Upper lobe of right lung (tissue), 1 donor: ENCODE measurements around the gene CTSD. TPM values are rescaled to one million over a fixed set of nuclear protein-coding genes. Genes with fewer than 3 reads are reported as not detected.

Source experiments
- ATAC-seq: fragments of 200-7000 bp; cut with Tn5 transposase; one replicate; pipeline ENCODE4 v1.9.1; 2020; ENCODE audit warnings: mild to moderate bottlenecking, moderate library complexity
- DNase-seq: peaks from one replicate; pipeline ENCODE4 v3.0.0-alpha.2; 2020
- H3K27ac ChIP-seq: fragments of 200-600 bp; one replicate; pipeline ENCODE4 v1.8.0; 2022
- H3K27me3 ChIP-seq: fragments of 200-600 bp; one replicate; pipeline ENCODE4 v1.8.0; 2022; ENCODE audit warnings: mild to moderate bottlenecking
- H3K36me3 ChIP-seq: fragments of 200-600 bp; one replicate; pipeline ENCODE4 v1.8.0; 2022
- H3K4me1 ChIP-seq: fragments of 200-600 bp; one replicate; pipeline ENCODE4 v1.8.0; 2022
- H3K4me3 ChIP-seq: fragments of 200-600 bp; one replicate; pipeline ENCODE4 v1.8.0; 2022; ENCODE audit warnings: mild to moderate bottlenecking
- H3K9me3 ChIP-seq: fragments of 200-600 bp; one replicate; pipeline ENCODE4 v1.8.0; 2022
- intact Hi-C: fragments of 100-400 bp; cut with DNase I; formaldehyde crosslinking; loops from one replicate; pipeline ENCODE4 v1.11.0; 2022
- total RNA-seq: library from RNA; stranded (reverse); fragmentation: NEBNext Ultra II Directional; extraction: Animal tissue kit (Norgen Biotek cat#: 25700); gene quantifications from one replicate; pipeline ENCODE4 v1.2.1, GENCODE V29; 2021
- TF ChIP-seq, protein P1 (sequence below): fragments of 200-600 bp; IDR thresholded peaks from one replicate; pipeline ENCODE4 v1.8.0; 2022; ENCODE audit warnings: antibody characterized with exemption
- donor health status: DM: no; HTN: yes; CAD: no; lungs with severe emphysema.

CTSD gene
- total RNA-seq, 1 donor from 2014 or later: 2,038 TPM

DNA sequence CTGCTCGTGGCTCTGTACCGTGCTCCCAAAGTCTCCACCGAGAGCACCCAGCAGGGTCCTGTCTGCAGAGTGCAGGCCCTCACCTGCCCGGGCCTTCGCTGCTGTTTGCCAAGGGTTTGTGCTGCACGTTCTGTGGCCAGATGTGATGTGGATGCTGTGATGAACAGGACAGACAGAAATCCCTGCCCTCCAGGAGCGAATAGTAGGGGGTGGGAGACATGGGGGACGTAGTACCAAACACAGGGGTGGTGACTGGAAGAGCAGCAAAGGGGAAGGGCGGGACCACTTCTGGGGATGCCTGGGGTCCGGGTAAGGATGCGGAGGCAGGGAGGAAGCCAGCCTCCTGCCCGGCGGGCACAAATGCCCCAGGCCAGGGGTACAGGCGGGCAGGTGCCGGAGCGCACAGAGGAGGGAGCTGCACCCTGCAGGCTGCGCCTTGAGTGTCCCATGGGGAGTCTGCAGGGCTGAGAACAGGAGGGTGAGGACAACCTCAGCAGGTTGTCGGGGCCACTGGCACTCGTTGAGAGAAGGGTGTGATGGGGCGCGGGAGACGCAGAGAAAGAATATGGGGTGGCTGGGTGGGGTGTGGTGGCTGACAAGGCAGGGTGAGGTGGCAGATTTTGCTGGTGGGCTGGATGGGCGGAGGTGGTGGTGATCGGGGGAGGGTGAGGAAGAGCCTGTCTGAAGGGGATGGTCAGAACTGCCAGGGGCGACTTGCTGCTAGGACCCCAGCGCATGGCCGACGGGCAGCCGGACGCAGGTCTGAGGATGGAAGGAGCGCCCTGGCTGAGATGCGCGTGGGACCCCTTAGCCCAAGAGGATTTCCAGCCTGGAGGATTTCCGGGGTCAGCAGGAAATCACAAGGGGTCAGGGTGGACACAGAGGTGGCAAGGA lies 16.3 kb upstream of the CTSD start:
- Histone ChIP-seq H3K9me3 (no peaks in the 10 kb centered on the region), H3K36me3 (no peaks in the 10 kb centered on the region), H3K4me1 (no peaks in the 10 kb centered on the region), H3K4me3 (no peak overlapping the region), H3K27me3 (no peaks in the 10 kb centered on the region), H3K27ac (no peak overlapping the region)
- TF ChIP-seq, protein P1, sequence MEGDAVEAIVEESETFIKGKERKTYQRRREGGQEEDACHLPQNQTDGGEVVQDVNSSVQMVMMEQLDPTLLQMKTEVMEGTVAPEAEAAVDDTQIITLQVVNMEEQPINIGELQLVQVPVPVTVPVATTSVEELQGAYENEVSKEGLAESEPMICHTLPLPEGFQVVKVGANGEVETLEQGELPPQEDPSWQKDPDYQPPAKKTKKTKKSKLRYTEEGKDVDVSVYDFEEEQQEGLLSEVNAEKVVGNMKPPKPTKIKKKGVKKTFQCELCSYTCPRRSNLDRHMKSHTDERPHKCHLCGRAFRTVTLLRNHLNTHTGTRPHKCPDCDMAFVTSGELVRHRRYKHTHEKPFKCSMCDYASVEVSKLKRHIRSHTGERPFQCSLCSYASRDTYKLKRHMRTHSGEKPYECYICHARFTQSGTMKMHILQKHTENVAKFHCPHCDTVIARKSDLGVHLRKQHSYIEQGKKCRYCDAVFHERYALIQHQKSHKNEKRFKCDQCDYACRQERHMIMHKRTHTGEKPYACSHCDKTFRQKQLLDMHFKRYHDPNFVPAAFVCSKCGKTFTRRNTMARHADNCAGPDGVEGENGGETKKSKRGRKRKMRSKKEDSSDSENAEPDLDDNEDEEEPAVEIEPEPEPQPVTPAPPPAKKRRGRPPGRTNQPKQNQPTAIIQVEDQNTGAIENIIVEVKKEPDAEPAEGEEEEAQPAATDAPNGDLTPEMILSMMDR: no peak
- ATAC-seq (no peak), DNase-seq (no peak)
- intact Hi-C loops: no loop called here

DNA sequence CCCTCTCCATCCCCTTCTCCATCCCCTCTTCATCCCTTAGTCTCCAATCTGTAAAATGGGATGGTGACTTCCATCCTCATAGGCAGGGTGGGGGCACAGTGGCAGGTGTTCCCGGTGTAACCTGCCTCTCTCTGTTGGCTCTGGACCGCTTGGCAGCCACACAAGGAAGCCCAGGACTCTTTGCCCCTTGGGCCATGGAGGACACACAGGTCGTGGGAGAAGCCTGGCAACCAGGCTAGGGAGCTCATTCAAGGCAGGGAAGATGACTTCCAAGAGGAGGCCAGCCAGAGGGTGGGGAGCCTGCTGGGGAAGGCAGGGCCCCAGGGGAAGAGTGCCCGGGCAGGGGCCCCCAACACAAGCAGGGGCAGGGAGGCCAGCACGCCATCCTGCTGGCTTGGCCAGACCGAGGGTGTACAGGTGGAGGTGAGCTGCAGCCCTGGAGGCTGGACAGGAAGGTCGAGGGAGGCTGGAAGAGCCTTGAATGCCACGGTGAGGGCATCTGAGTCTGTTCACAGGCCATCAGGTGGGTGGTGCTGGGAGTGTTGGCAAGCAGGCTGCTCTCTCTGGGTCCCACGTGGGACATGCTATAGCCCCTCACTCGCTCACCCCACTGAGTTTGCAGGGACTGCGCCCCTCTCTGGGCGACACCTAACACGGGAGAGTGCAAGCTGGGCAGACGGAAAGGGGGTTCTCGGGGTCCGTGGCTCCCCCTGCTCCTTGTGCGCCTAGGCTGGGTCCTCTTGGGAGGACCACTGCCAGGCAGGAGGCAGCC lies 15.5 kb upstream of the CTSD start:
- no peak overlapping the region for H3K27ac ChIP-seq
- no peaks in the 10 kb centered on the region for H3K9me3 ChIP-seq
- ATAC-seq (no peak), DNase-seq (no peak)
- intact Hi-C loops: no loop called here
- no peaks in the 10 kb centered on the region for H3K36me3 ChIP-seq
- no peaks in the 10 kb centered on the region for H3K4me1 ChIP-seq
- no peaks in the 10 kb centered on the region for H3K27me3 ChIP-seq
- TF ChIP-seq, protein P1: no peak
- no peak overlapping the region for H3K4me3 ChIP-seq

DNA sequence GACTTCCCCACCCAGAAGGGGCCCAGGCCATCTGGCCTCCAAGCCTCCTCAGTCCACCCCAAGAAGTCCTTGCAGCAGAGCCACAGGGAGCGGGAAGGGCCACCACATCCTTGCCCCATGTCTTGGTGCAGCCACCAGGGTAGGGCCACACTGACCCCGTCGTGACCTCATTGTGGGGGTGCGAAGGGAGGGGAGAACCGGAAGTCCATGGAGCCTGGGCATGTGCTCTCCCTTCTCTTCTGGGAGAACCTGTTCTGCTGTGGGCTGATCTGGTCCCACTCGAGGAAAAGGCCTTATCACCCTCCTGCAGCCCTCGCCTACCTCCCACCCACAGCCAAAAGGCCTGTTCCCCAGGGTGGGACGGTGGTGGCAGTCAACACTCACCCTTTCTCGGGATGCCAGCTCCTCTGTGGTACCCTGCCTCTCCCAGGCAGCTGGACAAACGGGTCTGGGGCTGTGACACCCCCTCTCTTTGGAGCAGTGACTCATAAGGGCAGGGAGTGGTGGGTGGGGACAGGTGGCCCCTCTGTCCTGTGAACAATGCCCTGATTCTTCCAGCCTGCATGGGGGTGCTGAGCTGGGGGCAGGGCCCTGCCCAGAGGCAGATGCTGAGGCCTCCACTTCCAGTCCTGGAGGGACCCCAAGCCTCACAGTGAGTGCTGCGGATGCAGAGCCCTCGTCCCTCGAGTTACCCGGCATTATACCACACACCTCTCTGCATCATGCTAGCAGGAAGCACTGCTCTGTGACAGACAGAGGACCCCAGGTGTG lies 14.6 kb upstream of the CTSD start:
- intact Hi-C loops: no loop called here
- Histone ChIP-seq H3K36me3 (no peaks in the 10 kb centered on the region), H3K4me3 (no peak overlapping the region), H3K4me1 (peaks cover 3% of the 10 kb centered on the region), H3K27me3 (no peaks in the 10 kb centered on the region), H3K9me3 (no peaks in the 10 kb centered on the region), H3K27ac (peak overlapping the region; percentile 47)
- DNase-seq (peak; percentile 85), ATAC-seq (peak; percentile 50)
- TF ChIP-seq, protein P1: no peak

DNA sequence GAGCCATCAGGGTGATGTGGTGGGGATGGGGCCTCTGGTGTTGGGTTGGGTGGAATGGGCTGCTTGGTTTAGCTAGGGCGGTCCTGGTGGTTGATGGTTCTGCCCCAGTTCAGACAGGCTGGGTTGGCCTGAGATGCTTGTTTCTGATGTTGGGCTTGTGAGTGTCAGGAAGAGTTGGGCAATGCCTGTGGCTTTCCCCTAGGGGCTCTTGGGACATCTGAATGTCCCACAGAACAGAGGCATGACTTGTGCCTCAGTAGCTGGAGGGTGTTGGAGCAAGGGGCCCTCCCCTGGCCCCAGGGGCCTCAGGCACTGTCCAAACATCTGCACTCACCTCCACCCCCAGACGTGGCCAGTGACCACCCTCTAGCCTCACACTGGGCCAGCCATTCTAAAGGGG lies 14.0 kb upstream of the CTSD start:
- Histone ChIP-seq H3K27me3 (no peaks in the 10 kb centered on the region), H3K27ac (peak overlapping the region; percentile 47), H3K36me3 (no peaks in the 10 kb centered on the region), H3K4me1 (peaks cover 6% of the 10 kb centered on the region), H3K4me3 (no peak overlapping the region), H3K9me3 (no peaks in the 10 kb centered on the region)
- intact Hi-C loops: no loop called here
- TF ChIP-seq, protein P1: no peak
- DNase-seq (peak; percentile 69), ATAC-seq (peak; percentile 46)

DNA sequence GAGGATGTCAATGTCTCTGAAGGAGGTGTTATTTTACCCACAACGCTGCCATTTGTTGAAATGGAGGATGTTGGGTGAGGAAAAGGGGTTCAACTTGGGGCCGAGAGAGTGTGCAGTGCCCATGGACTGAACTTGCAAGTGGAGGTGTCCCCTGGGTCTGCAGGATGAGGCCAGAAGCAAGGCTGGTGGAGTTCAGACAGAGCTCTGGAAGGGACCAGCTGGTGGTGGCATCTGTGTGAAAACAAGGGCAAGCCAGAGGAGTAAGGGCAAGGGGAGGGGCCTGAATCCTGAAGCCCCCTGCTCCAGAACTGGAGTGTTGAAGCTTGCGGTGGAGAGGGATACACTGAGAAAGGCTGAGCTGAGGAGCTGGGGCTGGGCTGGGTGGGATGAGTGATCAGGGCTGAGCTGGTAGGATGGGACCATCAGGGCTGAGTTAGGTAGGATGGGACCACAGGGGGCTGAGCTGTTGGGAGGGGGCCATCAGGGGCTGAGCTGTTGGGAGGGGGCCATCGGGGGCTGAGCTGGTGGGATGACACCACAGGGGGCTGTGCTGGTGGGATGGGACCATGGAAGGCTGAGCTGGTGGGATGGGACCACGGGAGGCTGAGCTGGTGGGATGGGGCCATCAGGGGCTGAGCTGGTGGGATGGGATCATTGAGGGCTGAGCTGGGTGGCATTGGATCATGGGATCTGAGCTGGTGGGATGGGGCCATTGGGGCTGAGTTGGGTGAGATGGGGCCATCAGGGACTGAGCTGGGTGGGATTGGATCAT lies 13.4 kb upstream of the CTSD start:
- DNase-seq (no peak), ATAC-seq (no peak)
- Histone ChIP-seq H3K4me3 (no peak overlapping the region), H3K9me3 (no peaks in the 10 kb centered on the region), H3K4me1 (peaks cover 6% of the 10 kb centered on the region), H3K36me3 (no peaks in the 10 kb centered on the region), H3K27ac (no peak overlapping the region), H3K27me3 (no peaks in the 10 kb centered on the region)
- intact Hi-C loops: no loop called here
- TF ChIP-seq, protein P1: no peak
